Measurements from ENCODE around the gene ADGRD1.

Gene ADGRD1

DNA sequence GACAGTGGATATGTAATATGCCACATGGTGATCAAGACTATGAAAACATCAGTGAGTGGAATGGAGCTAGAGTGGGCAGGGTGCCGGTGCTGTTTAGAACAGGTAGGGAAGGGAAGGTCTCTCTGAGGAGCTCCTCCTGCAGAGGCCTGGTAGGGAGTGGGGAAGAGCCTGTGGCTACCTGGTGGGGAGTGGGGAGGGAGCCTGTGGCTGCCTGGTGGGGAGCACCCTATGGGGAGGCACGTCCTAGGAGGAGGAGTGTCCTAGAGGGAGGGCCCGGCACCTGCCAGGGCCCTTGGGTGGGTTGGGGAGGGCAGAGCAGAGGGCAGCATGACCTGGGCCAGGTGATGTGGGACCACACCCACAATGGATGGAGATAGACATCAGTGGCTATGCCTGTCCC, 122.6 kb downstream of the ADGRD1 start:
- peak; percentile 14 for DNase-seq

- peak; percentile 12 for DNase-seq
Observed at GRCh38 chr12:131076791-131077747, 123.4 kb downstream of the ADGRD1 start.

DNA sequence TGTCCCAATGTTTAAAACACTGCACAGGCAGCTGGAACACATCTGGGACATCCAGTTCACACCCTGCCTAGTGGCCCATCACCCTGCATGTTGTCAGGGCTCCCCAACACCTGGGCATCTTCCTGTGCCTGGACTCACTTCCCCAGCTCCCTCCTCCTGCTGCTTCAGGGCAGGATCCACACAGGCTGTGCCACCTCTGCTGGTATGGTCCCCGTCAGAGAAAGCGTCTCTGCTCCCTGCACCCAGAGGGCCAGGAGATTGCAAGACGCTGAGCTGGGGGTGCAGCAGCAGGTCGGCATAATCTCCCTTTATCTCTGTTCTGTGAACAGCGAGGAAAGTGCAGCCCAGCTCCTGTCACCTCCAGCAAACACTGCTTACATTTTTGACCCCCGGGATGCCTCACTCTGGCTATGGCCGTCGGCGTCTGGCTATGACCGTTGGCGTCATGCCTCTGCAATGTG, 124.3 kb downstream of the ADGRD1 start:
- peak; percentile 7 for DNase-seq

DNA sequence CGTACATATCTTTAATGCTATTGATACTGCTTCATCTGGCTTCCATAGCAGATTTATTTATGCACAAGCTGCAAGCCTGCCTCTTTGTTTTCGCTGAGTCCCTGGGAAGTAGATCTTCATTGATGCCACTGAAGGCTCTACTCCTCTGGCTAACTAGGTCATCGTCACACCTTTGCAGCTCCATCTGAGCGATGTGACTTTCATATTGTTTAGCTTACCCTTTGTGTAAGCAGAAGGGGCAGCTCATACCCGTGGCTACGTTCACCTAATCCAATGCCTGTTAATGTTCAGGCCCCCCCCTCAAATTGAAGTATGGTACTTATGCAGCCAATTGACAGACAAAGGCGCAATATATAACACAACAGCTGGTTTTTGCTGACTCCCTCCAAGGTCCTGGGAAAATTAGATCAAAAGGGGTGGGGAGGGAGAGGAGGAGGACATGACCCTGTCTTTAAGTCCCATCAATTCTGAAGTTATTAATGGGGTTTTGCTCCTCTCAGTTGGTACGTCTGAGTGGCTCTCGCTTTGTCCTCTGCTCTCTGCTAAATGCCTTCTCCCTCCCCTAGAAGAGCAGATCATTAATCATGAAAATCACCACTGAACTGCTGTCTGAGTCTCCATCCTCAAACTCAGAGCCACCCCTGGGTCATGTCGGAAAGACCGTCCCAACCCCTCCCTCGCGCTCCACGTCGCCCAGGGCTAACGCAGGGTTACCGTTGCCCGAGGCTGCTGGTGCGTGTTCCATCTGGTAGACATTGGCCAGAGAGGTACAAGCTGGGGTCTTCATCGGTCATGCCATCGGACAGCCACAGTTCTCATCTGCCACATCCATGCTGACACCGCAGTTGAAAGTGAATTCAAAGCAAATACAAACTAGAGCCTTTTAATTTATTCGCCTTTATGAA, 128.8 kb downstream of the ADGRD1 start:
- DNase-seq: no peak

GRCh38 chr12:131084341-131085011, 130.8 kb downstream of the ADGRD1 start:
- DNase-seq: peak; percentile 13

GRCh38 chr12:131085125-131085815, 131.6 kb downstream of the ADGRD1 start:
- peak; percentile 14 for DNase-seq

DNA sequence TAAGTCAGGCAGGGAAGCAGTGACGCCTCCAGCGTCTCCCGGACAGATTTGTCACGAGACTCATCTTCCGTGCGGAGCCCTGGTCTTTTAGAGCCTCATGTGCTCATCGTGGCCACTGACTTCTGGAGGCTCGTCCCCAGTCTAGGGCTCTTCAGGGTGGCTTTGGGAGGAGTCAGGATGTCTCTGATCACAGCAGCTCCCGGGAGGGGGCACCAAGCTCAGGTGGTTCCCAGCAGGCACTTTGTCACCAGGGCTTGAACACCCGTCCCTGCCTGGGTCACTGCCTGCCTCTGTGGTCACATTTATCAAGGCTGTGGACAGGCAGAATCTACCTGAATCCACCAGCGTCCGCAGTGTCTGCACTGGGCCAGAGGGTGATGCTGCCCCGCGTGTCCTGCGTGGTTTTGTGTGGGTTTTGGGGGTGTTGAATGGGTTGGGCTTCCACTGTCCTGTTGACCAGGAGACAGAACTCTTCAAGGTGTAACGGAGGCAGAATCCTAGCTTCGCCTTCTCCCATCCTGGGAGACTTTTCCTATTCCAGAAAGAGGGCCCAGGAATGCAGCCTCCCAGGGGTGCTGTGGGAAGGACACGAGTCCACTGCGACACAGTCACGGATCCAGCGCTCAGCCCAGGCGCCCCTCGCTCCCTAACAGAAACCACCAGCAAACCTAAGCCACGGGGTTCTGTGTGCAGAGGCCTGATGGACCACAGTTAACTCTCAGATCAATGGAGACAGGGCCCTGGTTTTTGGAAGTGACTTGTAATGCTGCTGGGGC, 132.3 kb downstream of the ADGRD1 start:
- DNase-seq: peak; percentile 10

- peak; percentile 10 for DNase-seq
Observed at GRCh38 chr12:131087302-131087818, 133.7 kb downstream of the ADGRD1 start.

DNA sequence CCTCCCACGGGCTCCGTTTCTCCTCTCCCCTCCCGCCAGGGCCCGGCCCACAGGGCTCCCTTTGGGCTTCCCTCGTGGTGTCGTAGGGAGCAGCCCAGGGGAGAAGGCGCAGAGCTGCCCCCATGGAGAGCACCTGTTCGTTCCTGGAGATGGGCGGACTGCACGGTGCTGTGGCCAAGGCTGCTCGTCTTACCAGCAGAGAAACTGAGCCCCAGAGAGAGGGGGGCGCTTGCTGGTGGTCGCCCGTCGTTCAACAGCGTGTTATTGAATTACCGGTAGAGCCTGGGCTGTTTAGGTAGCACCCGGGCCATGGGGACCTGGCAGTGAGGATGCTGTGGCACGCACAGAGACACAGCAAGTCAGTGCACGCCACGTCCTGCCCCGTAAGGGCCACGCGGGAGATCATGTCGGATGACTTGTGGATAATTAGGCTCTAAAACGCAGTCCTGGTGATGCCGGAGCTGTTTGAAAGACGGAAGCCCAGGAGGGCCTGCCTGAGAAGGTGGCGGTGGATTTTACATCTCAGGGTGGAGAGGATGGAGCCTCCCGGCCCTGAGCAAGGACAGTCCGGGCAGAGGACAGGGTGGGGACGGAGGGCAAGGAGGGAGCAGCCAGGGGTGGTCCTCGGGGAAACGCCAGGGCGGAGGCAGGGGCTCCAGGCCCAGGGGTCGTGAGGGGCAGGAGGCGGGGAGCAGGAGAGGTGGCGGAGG, 134.4 kb downstream of the ADGRD1 start:
- peak; percentile 18 for DNase-seq

GRCh38 chr12:131088701-131089530, 135.2 kb downstream of the ADGRD1 start:
- peak; percentile 11 for DNase-seq

DNA sequence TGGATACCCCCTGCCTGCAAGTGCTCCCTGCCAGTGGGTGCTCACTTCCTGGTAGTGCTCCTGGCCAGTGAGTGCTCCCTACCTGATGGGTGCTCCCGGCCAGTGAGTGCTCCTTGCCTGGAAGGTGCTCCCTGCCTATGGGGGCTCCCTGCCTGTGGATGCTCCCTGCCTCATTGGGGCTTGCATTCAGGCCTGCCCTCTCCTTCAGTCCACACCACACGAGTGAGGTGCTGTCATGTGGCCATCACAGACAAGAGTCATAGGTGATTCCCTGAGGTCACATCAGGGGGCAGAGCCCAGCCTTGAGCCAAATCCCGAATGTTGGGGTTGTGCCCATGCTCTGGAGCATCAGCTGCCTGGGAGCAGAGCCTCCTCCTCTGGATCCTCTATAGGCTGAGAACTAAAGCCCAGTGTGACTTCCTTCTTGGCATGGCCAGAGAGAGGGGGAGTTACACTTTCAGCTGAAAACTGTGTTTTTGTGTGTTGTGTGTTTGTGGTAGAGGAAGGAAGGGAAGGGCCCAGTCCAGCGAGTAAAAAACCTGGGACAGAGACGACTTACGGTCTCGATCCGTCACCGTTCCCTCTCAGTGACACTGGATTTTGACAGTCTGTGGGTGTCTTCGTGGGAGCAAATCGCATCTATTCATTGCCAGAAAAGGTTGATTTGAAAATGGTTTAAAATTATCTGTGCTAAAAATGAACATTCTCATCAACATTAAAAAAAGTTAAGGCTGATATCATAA, 136.0 kb downstream of the ADGRD1 start:
- peak; percentile 18 for DNase-seq

DNA sequence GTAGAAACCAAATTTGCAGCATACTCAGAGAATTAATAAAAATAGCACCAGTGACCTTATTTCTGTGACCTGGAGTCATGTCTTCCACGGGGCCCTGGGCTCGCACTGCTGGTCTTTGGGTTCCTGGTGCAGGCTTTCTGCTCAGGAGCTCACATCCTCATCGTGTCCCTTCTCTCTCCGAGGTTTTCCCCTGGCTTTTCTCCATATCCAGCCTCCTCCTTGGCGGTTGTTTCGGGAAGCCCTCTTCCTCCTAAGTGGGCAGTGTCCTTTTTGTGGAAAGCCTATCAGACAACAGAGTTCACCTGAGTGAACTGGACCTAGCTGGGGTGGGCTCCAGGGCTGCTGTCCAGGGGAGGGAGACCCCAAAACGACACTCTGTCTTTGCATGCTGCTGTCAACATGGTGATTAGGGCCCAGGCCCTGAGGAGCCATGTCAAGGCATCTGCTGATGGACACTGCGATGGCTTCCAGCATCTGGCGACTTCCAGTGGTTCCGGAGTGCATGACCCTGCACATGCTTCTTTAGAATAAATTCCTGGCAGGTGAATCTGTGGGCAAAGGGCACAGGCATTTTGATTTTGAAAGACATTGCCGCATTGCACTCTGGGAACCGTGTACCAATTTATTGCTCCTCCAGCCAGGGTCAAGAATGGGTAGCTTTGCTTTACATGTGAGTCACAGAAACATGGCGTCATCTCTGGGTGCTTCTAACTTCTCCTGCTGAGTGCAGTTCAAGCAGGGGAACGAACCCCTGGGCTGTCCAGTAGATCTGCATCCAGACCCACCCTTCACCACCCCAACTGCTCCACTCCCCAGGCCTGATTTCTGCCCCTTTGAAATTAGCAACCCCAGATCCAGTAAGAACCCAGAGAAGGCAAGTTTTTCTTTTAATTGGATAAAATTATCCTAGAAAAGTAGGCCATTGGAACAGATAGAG, 136.8 kb downstream of the ADGRD1 start:
- DNase-seq: peak; percentile 12

- DNase-seq: peak; percentile 11
Observed at GRCh38 chr12:131091413-131091975, 137.8 kb downstream of the ADGRD1 start.

GRCh38 chr12:131091976-131092691, 138.4 kb downstream of the ADGRD1 start:
- DNase-seq: peak; percentile 15

DNA sequence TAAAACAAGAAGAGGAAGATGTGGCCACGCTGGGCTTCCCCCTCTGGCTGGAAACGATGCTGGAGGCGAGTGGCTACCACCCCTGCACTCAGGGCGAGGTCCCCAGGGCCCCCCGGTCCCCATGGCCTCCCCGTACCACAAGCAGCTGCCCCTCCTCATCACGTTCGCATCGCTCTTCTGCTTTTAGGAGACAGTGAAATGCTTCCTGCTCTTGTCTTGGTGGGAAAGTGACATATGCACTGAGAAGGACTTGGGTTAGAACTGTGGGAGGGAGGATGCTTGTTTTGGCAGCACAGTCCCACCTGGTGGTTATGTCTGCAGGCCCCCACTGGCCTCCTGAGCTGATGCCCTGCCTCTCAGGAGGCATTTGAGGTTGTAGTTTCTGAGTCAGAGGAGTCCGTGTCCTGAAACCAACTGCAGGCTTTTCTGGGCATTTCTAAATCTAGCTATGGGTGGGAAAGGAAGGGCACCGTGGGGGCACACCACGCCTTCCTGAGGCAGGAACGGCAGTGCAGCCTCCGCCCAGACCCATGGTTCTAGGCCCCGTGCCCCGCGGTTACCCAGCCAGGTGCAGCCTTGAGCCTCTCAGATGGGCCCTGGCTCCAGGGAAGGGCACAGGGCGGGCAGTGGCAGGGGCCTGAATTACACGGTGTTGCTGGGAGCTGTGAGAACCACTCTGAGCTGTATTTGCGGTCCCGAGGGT, 139.3 kb downstream of the ADGRD1 start:
- DNase-seq: peak; percentile 67

DNA sequence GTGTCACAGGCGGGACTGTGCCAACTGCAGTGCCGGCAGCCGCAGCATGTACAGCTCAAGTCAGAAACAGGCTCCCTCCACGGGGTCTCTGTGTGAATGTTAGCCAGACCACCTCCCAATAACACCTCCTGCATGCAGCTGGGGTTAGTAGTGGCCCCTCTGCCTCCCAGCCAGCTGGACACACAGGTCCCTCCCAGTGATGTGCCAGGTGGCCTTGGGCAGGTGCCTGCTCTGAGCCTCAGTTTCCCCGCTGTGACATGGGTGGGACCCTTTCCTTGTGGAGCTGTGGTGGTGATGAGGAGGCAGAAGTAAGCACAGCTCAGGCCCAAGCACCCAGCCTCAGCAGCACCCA, 139.9 kb downstream of the ADGRD1 start:
- DNase-seq: no peak
